BE2C (cell line): Measurements from ENCODE around the gene SIGLEC6.

Experiments used
- DNase-seq: peaks from one replicate; pipeline ENCODE4 v3.0.0-alpha.2; 2020
- H3K27me3 ChIP-seq: fragments of 250-450 bp; sonication (Bioruptor Pico); 2 replicates; pipeline ENCODE4 v1.5.1; 2020; ENCODE audit warnings: mild to moderate bottlenecking
- H3K36me3 ChIP-seq: fragments of 250-450 bp; sonication (Bioruptor Pico); 2 replicates; pipeline ENCODE4 v1.5.1; 2020; ENCODE audit warnings: mild to moderate bottlenecking
- H3K4me1 ChIP-seq: fragments of 250-450 bp; sonication (Bioruptor Pico); 2 replicates; pipeline ENCODE4 v1.5.1; 2020
- H3K4me3 ChIP-seq: 2 replicates; pipeline ENCODE4 v1.5.1; 2011; ENCODE audit warnings: low read depth, low read length
- H3K9me3 ChIP-seq: fragments of 250-450 bp; sonication (Bioruptor Pico); 2 replicates; pipeline ENCODE4 v1.5.1; 2020
- CTCF ChIP-seq: IDR thresholded peaks from 2 replicates; pipeline ENCODE4 v1.5.1; 2012; ENCODE audit warnings: mild to moderate bottlenecking, low read depth, low read length

Gene SIGLEC6

GRCh38 chr19:51490676-51491075, 40.8 kb downstream of the SIGLEC6 start:
- Histone ChIP-seq H3K9me3 (no peaks in the 10 kb centered on the region), H3K4me3 (no peak overlapping the region), H3K4me1 (no peaks in the 10 kb centered on the region), H3K36me3 (no peaks in the 10 kb centered on the region), H3K27me3 (no peaks in the 10 kb centered on the region; the same call in 1 of the 2 replicates)
- TF ChIP-seq CTCF, result no peak
- no peak for DNase-seq

- Histone ChIP-seq H3K4me3 (no peak overlapping the region), H3K36me3 (no peaks in the 10 kb centered on the region), H3K9me3 (no peaks in the 10 kb centered on the region), H3K27me3 (no peaks in the 10 kb centered on the region; the same call in 1 of the 2 replicates), H3K4me1 (no peaks in the 10 kb centered on the region)
- no peak for DNase-seq
- no peak for TF ChIP-seq CTCF
Observed at GRCh38 chr19:51489113-51489512, 42.4 kb downstream of the SIGLEC6 start.

GRCh38 chr19:51488491-51488890, 43.0 kb downstream of the SIGLEC6 start:
- H3K4me3 ChIP-seq, result no peak overlapping the region
- no peak for DNase-seq
- H3K4me1 ChIP-seq, result no peaks in the 10 kb centered on the region
- no peaks in the 10 kb centered on the region; the same call in 1 of the 2 replicates for H3K27me3 ChIP-seq
- no peaks in the 10 kb centered on the region for H3K9me3 ChIP-seq
- no peak for TF ChIP-seq CTCF
- H3K36me3 ChIP-seq, result no peaks in the 10 kb centered on the region

GRCh38 chr19:51485960-51486660, 45.4 kb downstream of the SIGLEC6 start:
- H3K27me3 ChIP-seq, result no peaks in the 10 kb centered on the region; the same call in 1 of the 2 replicates
- no peak for DNase-seq
- no peak for TF ChIP-seq CTCF
- no peaks in the 10 kb centered on the region for H3K9me3 ChIP-seq
- H3K4me3 ChIP-seq, result no peak overlapping the region
- H3K36me3 ChIP-seq, result no peaks in the 10 kb centered on the region
- H3K4me1 ChIP-seq, result no peaks in the 10 kb centered on the region

GRCh38 chr19:51480590-51480989, 50.9 kb downstream of the SIGLEC6 start:
- H3K27me3 ChIP-seq, result no peaks in the 10 kb centered on the region
- no peak for DNase-seq
- H3K36me3 ChIP-seq, result no peaks in the 10 kb centered on the region
- no peaks in the 10 kb centered on the region for H3K9me3 ChIP-seq
- H3K4me3 ChIP-seq, result no peak overlapping the region
- no peak for TF ChIP-seq CTCF
- H3K4me1 ChIP-seq, result no peaks in the 10 kb centered on the region

GRCh38 chr19:51479531-51480331, 51.7 kb downstream of the SIGLEC6 start:
- TF ChIP-seq CTCF, result no peak
- H3K27me3 ChIP-seq, result no peaks in the 10 kb centered on the region
- no peaks in the 10 kb centered on the region for H3K4me1 ChIP-seq
- no peak for DNase-seq
- H3K9me3 ChIP-seq, result no peaks in the 10 kb centered on the region
- H3K4me3 ChIP-seq, result no peak overlapping the region
- H3K36me3 ChIP-seq, result no peaks in the 10 kb centered on the region
